HepG2 (cell line): Measurements from ENCODE around the gene EXOC3L2. TPM values are rescaled to one million over a fixed set of nuclear protein-coding genes. Genes with fewer than 3 reads are reported as not detected.

Source experiments
- ERF ChIP-seq: IDR thresholded peaks from 2 replicates; pipeline ENCODE4 v1.6.1; 2018; ENCODE audit warnings: missing biosample characterization, missing genetic modification reagents
- HDAC2 ChIP-seq: sonication (generic); formaldehyde crosslinking; IDR thresholded peaks from 2 replicates; pipeline ENCODE4 v1.4.0; 2020; ENCODE audit warnings: missing genetic modification reagents
- MED13 ChIP-seq: sonication (generic); formaldehyde crosslinking; IDR thresholded peaks from 2 replicates; pipeline ENCODE4 v1.5.0; 2020; ENCODE audit warnings: missing genetic modification reagents
- MTA1 ChIP-seq: sonication (generic); formaldehyde crosslinking; IDR thresholded peaks from 2 replicates; pipeline ENCODE4 v1.4.0; 2020; ENCODE audit warnings: missing genetic modification reagents, mild to moderate bottlenecking, borderline replicate concordance
- MTF1 ChIP-seq: sonication (generic); formaldehyde crosslinking; IDR thresholded peaks from 2 replicates; pipeline ENCODE4 v1.5.0; 2020; ENCODE audit warnings: missing genetic modification reagents
- MTF2 ChIP-seq: sonication (generic); formaldehyde crosslinking; IDR thresholded peaks from 2 replicates; pipeline ENCODE4 v1.5.0; 2020; ENCODE audit warnings: missing genetic modification reagents, borderline replicate concordance
- MXI1 ChIP-seq: IDR thresholded peaks from 3 replicates; pipeline ENCODE4 v1.6.1; 2012; ENCODE audit warnings: low read depth, low read length, inconsistent platforms, borderline replicate concordance
- MYNN ChIP-seq: sonication (generic); formaldehyde crosslinking; IDR thresholded peaks from 2 replicates; pipeline ENCODE4 v1.4.0; 2020; ENCODE audit warnings: mild to moderate bottlenecking, low read depth, missing genetic modification reagents
- PHF20 ChIP-seq: sonication (generic); formaldehyde crosslinking; IDR thresholded peaks from 2 replicates; pipeline ENCODE4 v1.5.0; 2020; ENCODE audit warnings: mild to moderate bottlenecking, missing genetic modification reagents
- RXRA ChIP-seq: sonication (generic); formaldehyde crosslinking; IDR thresholded peaks from 2 replicates; pipeline ENCODE4 v1.5.1; 2020; ENCODE audit warnings: missing genetic modification reagents
- SOX5 ChIP-seq: IDR thresholded peaks from 2 replicates; pipeline ENCODE4 v1.6.1; 2016; ENCODE audit warnings: borderline replicate concordance
- SP5 ChIP-seq: IDR thresholded peaks from 2 replicates; pipeline ENCODE4 v1.6.1; 2016; ENCODE audit warnings: low read depth, borderline replicate concordance
- YEATS2 ChIP-seq: sonication (generic); formaldehyde crosslinking; IDR thresholded peaks from 2 replicates; pipeline ENCODE4 v1.4.0; 2020; ENCODE audit warnings: missing genetic modification reagents, borderline replicate concordance
- ZNF329 ChIP-seq: sonication (generic); formaldehyde crosslinking; IDR thresholded peaks from 2 replicates; pipeline ENCODE4 v1.9.0; 2021; ENCODE audit warnings: low read depth, mild to moderate bottlenecking, missing genetic modification reagents
- ZNF484 ChIP-seq: sonication (generic); formaldehyde crosslinking; IDR thresholded peaks from 2 replicates; pipeline ENCODE4 v1.5.1; 2020; ENCODE audit warnings: mild to moderate bottlenecking, low read depth, missing genetic modification reagents, borderline replicate concordance
- ZNF530 ChIP-seq: sonication (generic); formaldehyde crosslinking; IDR thresholded peaks from 2 replicates; pipeline ENCODE4 v1.5.0; 2020; ENCODE audit warnings: low read depth, mild to moderate bottlenecking, missing genetic modification reagents
- ZNF891 ChIP-seq: sonication (generic); formaldehyde crosslinking; IDR thresholded peaks from 2 replicates; pipeline ENCODE4 v1.5.0; 2020; ENCODE audit warnings: mild to moderate bottlenecking, missing genetic modification reagents
- polyA plus RNA-seq, 8 experiments: library from polyadenylated mRNA; depleted of rRNA in 3 of 8; stranded (reverse) in 7 of 8; unstranded in 1 of 8; fragments of >200 nt; fragmentation: Illumina TruSeq in 4 of 8; extraction: Trizol in 4 of 8; gene quantifications; 2 replicates each; pipeline versions ENCODE4 v1.2.1 to v1.2.3, GENCODE V29; 2011 to 2016; ENCODE audit warnings: low read depth in 4 of 8, missing spikeins in 1 of 8, mixed read lengths in 1 of 8; ENCODE audit not compliant: insufficient read depth in 1 of 8
- total RNA-seq, 5 experiments: library from RNA; depleted of rRNA; stranded (reverse); fragments of >200 nt; fragmentation: Illumina TruSeq; extraction: Trizol; gene quantifications; 2 replicates each; pipeline ENCODE4 v1.2.3, GENCODE V29; 2016; ENCODE audit warnings: low read depth in 1 of 5
- TF ChIP-seq, protein P1 (sequence below): sonication (generic); formaldehyde crosslinking; IDR thresholded peaks from 2 replicates; pipeline ENCODE4 v1.5.0; 2020; ENCODE audit warnings: missing genetic modification reagents
- TF ChIP-seq, protein P2 (sequence below): IDR thresholded peaks from 2 replicates; pipeline ENCODE4 v1.6.1; 2016; ENCODE audit warnings: missing compliant biosample characterization, missing genetic modification reagents, borderline replicate concordance
- TF ChIP-seq, protein P3 (sequence below): sonication (generic); formaldehyde crosslinking; conservative IDR thresholded peaks from 2 replicates; pipeline ENCODE4 v1.8.0; 2022; ENCODE audit warnings: mild to moderate bottlenecking, moderate library complexity, missing genetic modification reagents
- TF ChIP-seq, protein P4 (sequence below): sonication (generic); formaldehyde crosslinking; IDR thresholded peaks from 2 replicates; pipeline ENCODE4 v1.4.0; 2020; ENCODE audit warnings: missing genetic modification reagents
- TF ChIP-seq, protein P5 (sequence below): sonication (generic); formaldehyde crosslinking; IDR thresholded peaks from 2 replicates; pipeline ENCODE4 v1.5.1; 2020; ENCODE audit warnings: mild to moderate bottlenecking, missing genetic modification reagents

EXOC3L2 gene
- total and polyA plus RNA-seq, 2 of the 13 experiments (the other 11 are each of a cell fraction or from before 2014, with no cell fraction given): 0.21 TPM; not detected in 1

DNA sequence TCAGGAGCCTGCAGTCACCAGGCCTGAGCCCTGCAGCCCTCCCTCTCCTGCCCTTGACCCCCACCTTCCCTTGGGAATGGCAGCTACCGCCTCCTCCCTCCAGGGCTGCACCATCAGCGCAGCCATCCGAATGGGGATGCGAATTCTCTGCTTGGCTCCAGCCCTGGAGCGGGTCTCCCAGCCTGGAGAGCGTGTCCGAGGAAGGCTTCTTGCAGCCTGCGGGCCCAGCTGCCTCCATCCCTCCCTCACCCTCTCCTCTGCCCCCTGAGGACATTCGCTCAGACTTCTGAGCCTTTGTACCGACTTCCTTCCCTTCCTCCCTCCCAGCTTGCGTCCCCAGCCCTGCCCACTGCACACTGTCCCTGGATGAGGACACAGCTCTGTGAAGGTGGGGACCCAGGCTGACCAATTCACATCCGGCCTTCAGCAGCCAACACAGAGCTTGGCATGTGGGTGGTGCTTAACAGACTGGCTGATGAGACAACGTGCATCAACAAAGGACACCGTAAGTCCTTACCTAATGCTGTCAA lies 78.4 kb downstream of the EXOC3L2 start (continued):
- no peak for TF ChIP-seq ZNF329
- TF ChIP-seq MTA1 (CRISPR knock-in tag): no peak
- no peak for TF ChIP-seq MED13
- TF ChIP-seq, protein P1, sequence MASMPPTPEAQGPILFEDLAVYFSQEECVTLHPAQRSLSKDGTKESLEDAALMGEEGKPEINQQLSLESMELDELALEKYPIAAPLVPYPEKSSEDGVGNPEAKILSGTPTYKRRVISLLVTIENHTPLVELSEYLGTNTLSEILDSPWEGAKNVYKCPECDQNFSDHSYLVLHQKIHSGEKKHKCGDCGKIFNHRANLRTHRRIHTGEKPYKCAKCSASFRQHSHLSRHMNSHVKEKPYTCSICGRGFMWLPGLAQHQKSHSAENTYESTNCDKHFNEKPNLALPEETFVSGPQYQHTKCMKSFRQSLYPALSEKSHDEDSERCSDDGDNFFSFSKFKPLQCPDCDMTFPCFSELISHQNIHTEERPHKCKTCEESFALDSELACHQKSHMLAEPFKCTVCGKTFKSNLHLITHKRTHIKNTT (CRISPR knock-in tag): no peak
- TF ChIP-seq, protein P2, sequence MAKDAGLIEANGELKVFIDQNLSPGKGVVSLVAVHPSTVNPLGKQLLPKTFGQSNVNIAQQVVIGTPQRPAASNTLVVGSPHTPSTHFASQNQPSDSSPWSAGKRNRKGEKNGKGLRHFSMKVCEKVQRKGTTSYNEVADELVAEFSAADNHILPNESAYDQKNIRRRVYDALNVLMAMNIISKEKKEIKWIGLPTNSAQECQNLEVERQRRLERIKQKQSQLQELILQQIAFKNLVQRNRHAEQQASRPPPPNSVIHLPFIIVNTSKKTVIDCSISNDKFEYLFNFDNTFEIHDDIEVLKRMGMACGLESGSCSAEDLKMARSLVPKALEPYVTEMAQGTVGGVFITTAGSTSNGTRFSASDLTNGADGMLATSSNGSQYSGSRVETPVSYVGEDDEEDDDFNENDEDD (CRISPR knock-in tag): no peak
- TF ChIP-seq, protein P3, sequence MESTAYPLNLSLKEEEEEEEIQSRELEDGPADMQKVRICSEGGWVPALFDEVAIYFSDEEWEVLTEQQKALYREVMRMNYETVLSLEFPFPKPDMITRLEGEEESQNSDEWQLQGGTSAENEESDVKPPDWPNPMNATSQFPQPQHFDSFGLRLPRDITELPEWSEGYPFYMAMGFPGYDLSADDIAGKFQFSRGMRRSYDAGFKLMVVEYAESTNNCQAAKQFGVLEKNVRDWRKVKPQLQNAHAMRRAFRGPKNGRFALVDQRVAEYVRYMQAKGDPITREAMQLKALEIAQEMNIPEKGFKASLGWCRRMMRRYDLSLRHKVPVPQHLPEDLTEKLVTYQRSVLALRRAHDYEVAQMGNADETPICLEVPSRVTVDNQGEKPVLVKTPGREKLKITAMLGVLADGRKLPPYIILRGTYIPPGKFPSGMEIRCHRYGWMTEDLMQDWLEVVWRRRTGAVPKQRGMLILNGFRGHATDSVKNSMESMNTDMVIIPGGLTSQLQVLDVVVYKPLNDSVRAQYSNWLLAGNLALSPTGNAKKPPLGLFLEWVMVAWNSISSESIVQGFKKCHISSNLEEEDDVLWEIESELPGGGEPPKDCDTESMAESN: no peak
- TF ChIP-seq RXRA: peak; percentile 22; the same call in 1 of the 2 replicates
- peak; percentile 56; the same call in 1 of the 2 replicates for TF ChIP-seq ERF
- TF ChIP-seq, protein P4, sequence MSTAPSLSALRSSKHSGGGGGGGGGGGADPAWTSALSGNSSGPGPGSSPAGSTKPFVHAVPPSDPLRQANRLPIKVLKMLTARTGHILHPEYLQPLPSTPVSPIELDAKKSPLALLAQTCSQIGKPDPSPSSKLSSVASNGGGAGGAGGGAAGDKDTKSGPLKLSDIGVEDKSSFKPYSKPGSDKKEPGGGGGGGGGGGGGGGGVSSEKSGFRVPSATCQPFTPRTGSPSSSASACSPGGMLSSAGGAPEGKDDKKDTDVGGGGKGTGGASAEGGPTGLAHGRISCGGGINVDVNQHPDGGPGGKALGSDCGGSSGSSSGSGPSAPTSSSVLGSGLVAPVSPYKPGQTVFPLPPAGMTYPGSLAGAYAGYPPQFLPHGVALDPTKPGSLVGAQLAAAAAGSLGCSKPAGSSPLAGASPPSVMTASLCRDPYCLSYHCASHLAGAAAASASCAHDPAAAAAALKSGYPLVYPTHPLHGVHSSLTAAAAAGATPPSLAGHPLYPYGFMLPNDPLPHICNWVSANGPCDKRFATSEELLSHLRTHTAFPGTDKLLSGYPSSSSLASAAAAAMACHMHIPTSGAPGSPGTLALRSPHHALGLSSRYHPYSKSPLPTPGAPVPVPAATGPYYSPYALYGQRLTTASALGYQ (CRISPR knock-in tag): no peak
- no peak; the same call in 1 of the 2 replicates for TF ChIP-seq PHF20 (CRISPR knock-in tag)
- no peak for TF ChIP-seq MYNN (CRISPR knock-in tag)
- TF ChIP-seq MTF2: no peak
- TF ChIP-seq, protein P5, sequence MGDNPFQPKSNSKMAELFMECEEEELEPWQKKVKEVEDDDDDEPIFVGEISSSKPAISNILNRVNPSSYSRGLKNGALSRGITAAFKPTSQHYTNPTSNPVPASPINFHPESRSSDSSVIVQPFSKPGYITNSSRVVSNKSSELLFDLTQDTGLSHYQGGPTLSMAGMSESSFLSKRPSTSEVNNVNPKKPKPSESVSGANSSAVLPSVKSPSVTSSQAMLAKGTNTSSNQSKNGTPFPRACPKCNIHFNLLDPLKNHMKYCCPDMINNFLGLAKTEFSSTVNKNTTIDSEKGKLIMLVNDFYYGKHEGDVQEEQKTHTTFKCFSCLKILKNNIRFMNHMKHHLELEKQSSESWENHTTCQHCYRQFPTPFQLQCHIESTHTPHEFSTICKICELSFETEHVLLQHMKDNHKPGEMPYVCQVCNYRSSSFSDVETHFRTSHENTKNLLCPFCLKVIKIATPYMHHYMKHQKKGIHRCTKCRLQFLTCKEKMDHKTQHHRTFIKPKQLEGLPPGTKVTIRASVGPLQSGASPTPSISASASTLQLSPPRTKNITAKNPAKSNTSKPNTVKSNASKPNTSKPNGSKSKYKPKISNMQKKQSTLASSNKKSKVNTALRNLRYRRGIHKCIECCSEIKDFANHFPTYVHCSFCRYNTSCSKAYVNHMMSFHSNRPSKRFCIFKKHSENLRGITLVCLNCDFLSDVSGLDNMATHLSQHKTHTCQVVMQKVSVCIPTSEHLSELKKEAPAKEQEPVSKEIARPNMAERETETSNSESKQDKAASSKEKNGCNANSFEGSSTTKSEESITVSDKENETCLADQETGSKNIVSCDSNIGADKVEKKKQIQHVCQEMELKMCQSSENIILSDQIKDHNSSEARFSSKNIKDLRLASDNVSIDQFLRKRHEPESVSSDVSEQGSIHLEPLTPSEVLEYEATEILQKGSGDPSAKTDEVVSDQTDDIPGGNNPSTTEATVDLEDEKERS (CRISPR knock-in tag): no peak
- peak; percentile 73 for TF ChIP-seq SP5 (CRISPR knock-in tag)
- TF ChIP-seq ZNF530 (CRISPR knock-in tag): no peak
- peak; percentile 59; the same call in 1 of the 2 replicates for TF ChIP-seq SOX5 (CRISPR knock-in tag)
- peak; percentile 80; the same call in 1 of the 3 replicates for TF ChIP-seq MXI1
- TF ChIP-seq ZNF891: no peak
- TF ChIP-seq ZNF484 (CRISPR knock-in tag): no peak
- peak; percentile 47; the same call in 1 of the 2 replicates for TF ChIP-seq HDAC2 (CRISPR knock-in tag)
- no peak for TF ChIP-seq MTF1 (CRISPR knock-in tag)
- TF ChIP-seq YEATS2: peak; percentile 22; the same call in 1 of the 2 replicates
